Adrenal gland (tissue), 12 donors: ENCODE measurements around the gene FLRT3. TPM values are rescaled to one million over a fixed set of nuclear protein-coding genes. Genes with fewer than 3 reads are reported as not detected.

Experiments used
- DNase-seq, 7 donors: peaks; one replicate each; pipeline ENCODE4 v3.0.0-alpha.2; 2019 to 2020
- H3K27ac ChIP-seq, 5 donors: fragments of 200-600 bp; sonication (generic) in 4 of 5; 1 replicate in 3 of 5; 2 replicates in 2 of 5; pipeline versions ENCODE4 v1.5.1 to v1.8.0; 2016 to 2020; ENCODE audit warnings: mild to moderate bottlenecking in 1 of 5
- H3K27me3 ChIP-seq: fragments of 200-600 bp; 2 replicates; pipeline ENCODE4 v1.8.0; 2021
- H3K36me3 ChIP-seq, 2 donors: fragments of 200-600 bp; replicated peaks in 1 of 2; 1 replicate in 1 of 2; 2 replicates in 1 of 2; pipeline versions ENCODE4 v1.5.1 to v1.8.0; 2018 to 2022
- H3K4me1 ChIP-seq, 2 donors: fragments of 200-600 bp; replicated peaks in 1 of 2; 1 replicate in 1 of 2; 2 replicates in 1 of 2; pipeline versions ENCODE4 v1.5.1 to v1.8.0; 2018 to 2021
- H3K4me3 ChIP-seq, 4 donors: fragments of 200-600 bp; sonication (generic) in 3 of 4; one replicate each; pipeline ENCODE4 v1.5.1; 2016 to 2018
- H3K9me3 ChIP-seq, 3 donors: fragments of 200-600 bp; sonication (generic) in 1 of 3; replicated peaks in 1 of 3; 1 replicate in 2 of 3; 2 replicates in 1 of 3; pipeline versions ENCODE4 v1.5.1 to v1.8.0; 2016 to 2021
- POLR2A ChIP-seq, 2 donors: fragments of 450-650 bp; IDR thresholded peaks; one replicate each; pipeline ENCODE4 v1.6.1; 2017; ENCODE audit warnings: antibody characterized with exemption in 2 of 2, mild to moderate bottlenecking in 2 of 2, moderate library complexity in 1 of 2
- WGBS, 4 donors: extraction: QIAGEN DNeasy Blood & Tissue Kit in 2 of 4; methylation state at CpG; one replicate each; pipeline versions ENCODE4 v1.1.5 to v1.1.7; 2013 to 2017; 5-methylcytosine and 5-hydroxymethylcytosine counted together
- intact Hi-C, 2 donors: fragments of 100-400 bp; cut with DNase I; formaldehyde crosslinking; loops; one replicate each; pipeline versions ENCODE4 v1.14.1 to v1.15.0; 2022 to 2023
- polyA plus RNA-seq, 3 donors: library from polyadenylated mRNA; stranded (reverse); fragments of 200-250 nt in 2 of 3; fragments of 350-450 nt in 1 of 3; fragmentation: Illumina TruSeq in 1 of 3; extraction: RNeasy Lipid Tissue Mini Kit (QIAGEN cat#74804) in 1 of 3; gene quantifications; one replicate each; pipeline ENCODE4 v1.2.3, GENCODE V29; 2013 to 2014
- total RNA-seq, 9 donors: library from RNA; depleted of rRNA in 4 of 9; stranded (reverse); fragments of >200 nt in 4 of 9; fragments of 120-200 nt in 1 of 9; fragmentation: NEBNext Ultra II Directional in 1 of 9; extraction: Animal tissue kit (Norgen Biotek cat#: 25700) in 1 of 9; gene quantifications; one replicate each; pipeline versions ENCODE4 v1.1.0 to v1.2.4, GENCODE V29; 2013 to 2023
- TF ChIP-seq, protein P1 (sequence below), 6 experiments: fragments of 450-650 bp in 4 of 6; fragments of 200-600 bp in 2 of 6; sonication (generic) in 1 of 6; IDR thresholded peaks; 1 replicate in 5 of 6; 2 replicates in 1 of 6; pipeline versions ENCODE4 v1.5.1 to v1.8.0; 2016 to 2021; ENCODE audit warnings: antibody characterized with exemption in 6 of 6, mild to moderate bottlenecking in 2 of 6, moderate library complexity in 1 of 6
- donor health status: healthy with polysubstance abuse.
- donor health status: Bipolar disorder and iron deficiency.
- donor health status: DM: yes; HTN: yes; CAD: no.
- donor health status: DM: no; HTN: no; CAD: no.
- donor health status: DM: no; HTN: no; CAD: no.
- donor health status: DM: yes; HTN: yes; CAD: no.

The FLRT3 gene
- total and polyA plus RNA-seq, 12 donors: 0.18 to 9.2 (median 1.6) TPM

DNA sequence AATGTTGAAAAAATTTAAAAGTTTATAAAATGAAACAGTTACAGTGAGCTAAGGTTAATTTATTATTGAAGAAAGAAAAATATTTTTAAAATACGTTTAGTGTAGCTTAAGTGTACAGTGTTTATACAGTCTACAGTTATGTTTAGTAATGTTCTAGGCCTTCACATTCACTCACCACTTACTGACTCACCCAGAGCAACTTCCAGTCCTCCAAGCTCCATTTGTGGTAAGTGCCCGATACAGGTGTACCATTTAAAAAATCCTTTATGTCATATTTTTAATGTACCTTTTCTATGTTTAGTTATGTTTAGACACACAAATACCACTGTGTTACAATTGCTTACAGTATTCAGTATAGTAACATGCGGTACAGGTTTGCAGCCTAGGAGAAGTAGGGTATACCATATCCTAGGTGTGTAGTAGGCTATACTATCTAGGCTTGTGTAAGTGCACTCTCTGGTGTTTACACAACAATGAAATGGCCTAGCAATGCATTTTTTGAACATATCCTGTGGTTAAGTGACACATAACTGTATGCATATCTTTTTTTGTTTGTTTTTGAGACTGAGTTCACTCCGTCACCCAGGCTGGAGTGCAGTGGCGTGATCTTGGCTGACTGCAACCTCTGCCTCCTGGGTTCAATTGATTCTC is 26.3 kb downstream of the FLRT3 start:
- H3K4me1 ChIP-seq: no peaks in the 10 kb centered on the region
- no peaks in the 10 kb centered on the region for H3K36me3 ChIP-seq
- H3K4me3 ChIP-seq: no peak overlapping the region
- no peak for DNase-seq
- WGBS, 4 donors: 94% methylated on average over 5 of the region's 5 CpGs
- H3K27ac ChIP-seq: no peak overlapping the region
- no peak for TF ChIP-seq POLR2A (IDR thresholded peaks at IDR 0.05)
- TF ChIP-seq, protein P1, sequence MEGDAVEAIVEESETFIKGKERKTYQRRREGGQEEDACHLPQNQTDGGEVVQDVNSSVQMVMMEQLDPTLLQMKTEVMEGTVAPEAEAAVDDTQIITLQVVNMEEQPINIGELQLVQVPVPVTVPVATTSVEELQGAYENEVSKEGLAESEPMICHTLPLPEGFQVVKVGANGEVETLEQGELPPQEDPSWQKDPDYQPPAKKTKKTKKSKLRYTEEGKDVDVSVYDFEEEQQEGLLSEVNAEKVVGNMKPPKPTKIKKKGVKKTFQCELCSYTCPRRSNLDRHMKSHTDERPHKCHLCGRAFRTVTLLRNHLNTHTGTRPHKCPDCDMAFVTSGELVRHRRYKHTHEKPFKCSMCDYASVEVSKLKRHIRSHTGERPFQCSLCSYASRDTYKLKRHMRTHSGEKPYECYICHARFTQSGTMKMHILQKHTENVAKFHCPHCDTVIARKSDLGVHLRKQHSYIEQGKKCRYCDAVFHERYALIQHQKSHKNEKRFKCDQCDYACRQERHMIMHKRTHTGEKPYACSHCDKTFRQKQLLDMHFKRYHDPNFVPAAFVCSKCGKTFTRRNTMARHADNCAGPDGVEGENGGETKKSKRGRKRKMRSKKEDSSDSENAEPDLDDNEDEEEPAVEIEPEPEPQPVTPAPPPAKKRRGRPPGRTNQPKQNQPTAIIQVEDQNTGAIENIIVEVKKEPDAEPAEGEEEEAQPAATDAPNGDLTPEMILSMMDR (IDR thresholded peaks at IDR 0.05): no peak
- no peaks in the 10 kb centered on the region for H3K27me3 ChIP-seq
- no peaks in the 10 kb centered on the region for H3K9me3 ChIP-seq
- intact Hi-C loops: no loop called here

DNA sequence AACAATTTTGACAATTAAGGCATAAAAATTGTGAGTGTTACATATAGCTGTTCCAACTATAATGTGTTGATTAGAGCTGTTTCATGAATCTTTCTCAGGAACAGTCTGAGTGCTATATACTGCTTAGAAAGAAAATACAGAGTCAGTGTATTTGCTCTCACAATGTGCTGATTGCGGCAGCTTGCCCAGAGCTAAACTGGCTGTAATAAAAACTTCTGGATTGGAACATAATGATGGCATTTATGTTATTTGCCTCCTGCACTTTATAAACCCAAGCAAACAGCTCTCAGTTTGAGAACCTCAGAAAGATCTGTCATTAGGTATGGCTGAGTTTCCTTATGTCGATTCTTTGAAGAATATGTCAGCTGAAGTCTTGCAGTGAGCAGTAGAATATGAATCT is 29.5 kb downstream of the FLRT3 start:
- Histone ChIP-seq H3K9me3 (no peaks in the 10 kb centered on the region), H3K27me3 (no peaks in the 10 kb centered on the region), H3K4me1 (no peaks in the 10 kb centered on the region), H3K27ac (no peak overlapping the region), H3K36me3 (no peaks in the 10 kb centered on the region), H3K4me3 (no peak overlapping the region)
- DNase-seq: no peak
- TF ChIP-seq, protein P1 (IDR thresholded peaks at IDR 0.05): no peak
- no peak for TF ChIP-seq POLR2A (IDR thresholded peaks at IDR 0.05)
- 77 to 88% (median 86%) methylated on average over 2 of the region's 2 CpGs for WGBS, 4 donors
- intact Hi-C loops: no loop called here

DNA sequence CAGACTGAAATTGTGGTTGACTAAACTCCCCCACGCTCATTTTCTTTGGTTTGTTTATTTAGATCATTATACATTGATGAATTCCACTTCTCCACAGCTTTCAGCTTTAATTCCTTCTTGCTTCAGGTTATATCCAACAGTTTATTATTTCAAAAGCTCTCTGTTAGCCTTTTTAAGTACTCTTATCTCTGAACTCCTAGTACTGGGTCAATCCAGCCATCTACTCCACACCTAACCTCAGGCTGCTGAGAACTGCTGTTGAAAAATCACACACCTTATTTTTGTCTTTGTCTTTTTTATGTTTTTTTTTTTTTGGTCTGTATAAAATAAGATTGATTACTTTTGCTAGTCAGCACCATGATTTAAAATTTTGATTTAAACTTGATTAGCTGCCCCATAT is 32.9 kb downstream of the FLRT3 start:
- no peaks in the 10 kb centered on the region for H3K36me3 ChIP-seq
- TF ChIP-seq POLR2A (IDR thresholded peaks at IDR 0.05): no peak
- TF ChIP-seq, protein P1 (IDR thresholded peaks at IDR 0.05): no peak
- intact Hi-C loops: no loop called here
- no peak overlapping the region for H3K27ac ChIP-seq
- no peaks in the 10 kb centered on the region for H3K27me3 ChIP-seq
- H3K4me1 ChIP-seq: no peaks in the 10 kb centered on the region
- H3K4me3 ChIP-seq: no peak overlapping the region
- H3K9me3 ChIP-seq: no peaks in the 10 kb centered on the region
- DNase-seq: no peak
- WGBS, 4 donors: 91 to 94% (median 92%) methylated on average over 1 of the region's 1 CpG

DNA sequence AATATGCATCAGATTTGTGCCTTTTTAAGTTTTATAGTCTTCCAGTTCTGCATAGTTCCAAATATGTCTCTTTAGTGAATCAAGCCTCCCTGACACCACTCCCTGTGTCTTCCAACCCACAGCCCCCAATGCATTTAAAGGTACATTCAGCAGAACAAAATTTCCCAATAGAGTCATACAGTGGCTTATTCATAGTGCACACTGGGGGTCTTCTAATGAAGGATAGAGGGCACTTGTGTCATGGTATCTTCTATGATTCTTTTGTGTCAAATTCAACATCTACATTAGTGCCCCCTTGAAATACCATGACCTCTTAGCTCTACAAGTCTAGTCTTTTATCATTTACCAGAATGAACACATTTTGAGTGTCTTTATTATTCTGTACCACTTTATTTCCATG is 33.8 kb downstream of the FLRT3 start:
- Histone ChIP-seq H3K4me3 (no peak overlapping the region), H3K4me1 (no peaks in the 10 kb centered on the region)
- intact Hi-C loops: no loop called here

More for the DNA sequence above, 33.8 kb downstream of the FLRT3 start:
- Histone ChIP-seq H3K36me3 (no peaks in the 10 kb centered on the region), H3K27ac (no peak overlapping the region), H3K27me3 (no peaks in the 10 kb centered on the region), H3K9me3 (no peaks in the 10 kb centered on the region)
- TF ChIP-seq, protein P1 (IDR thresholded peaks at IDR 0.05): no peak
- TF ChIP-seq POLR2A (IDR thresholded peaks at IDR 0.05): no peak
- no peak for DNase-seq
